OCI-LY3 (cell line): ENCODE data around the gene GORASP1.

Source experiments
- EZH2phosphoT487 ChIP-seq: fragments of 200-600 bp; shearing (Covaris generic); IDR thresholded peaks from 2 replicates; pipeline ENCODE4 v1.6.1; 2018; ENCODE audit warnings: antibody characterized with exemption, mixed run types, low read depth
- TF ChIP-seq, protein P1 (sequence below): fragments of 200-600, 300-600 bp; sonication (generic); IDR thresholded peaks from 2 replicates; pipeline ENCODE4 v1.5.1; 2014; ENCODE audit warnings: antibody characterized with exemption, low read length, low read depth

DNA sequence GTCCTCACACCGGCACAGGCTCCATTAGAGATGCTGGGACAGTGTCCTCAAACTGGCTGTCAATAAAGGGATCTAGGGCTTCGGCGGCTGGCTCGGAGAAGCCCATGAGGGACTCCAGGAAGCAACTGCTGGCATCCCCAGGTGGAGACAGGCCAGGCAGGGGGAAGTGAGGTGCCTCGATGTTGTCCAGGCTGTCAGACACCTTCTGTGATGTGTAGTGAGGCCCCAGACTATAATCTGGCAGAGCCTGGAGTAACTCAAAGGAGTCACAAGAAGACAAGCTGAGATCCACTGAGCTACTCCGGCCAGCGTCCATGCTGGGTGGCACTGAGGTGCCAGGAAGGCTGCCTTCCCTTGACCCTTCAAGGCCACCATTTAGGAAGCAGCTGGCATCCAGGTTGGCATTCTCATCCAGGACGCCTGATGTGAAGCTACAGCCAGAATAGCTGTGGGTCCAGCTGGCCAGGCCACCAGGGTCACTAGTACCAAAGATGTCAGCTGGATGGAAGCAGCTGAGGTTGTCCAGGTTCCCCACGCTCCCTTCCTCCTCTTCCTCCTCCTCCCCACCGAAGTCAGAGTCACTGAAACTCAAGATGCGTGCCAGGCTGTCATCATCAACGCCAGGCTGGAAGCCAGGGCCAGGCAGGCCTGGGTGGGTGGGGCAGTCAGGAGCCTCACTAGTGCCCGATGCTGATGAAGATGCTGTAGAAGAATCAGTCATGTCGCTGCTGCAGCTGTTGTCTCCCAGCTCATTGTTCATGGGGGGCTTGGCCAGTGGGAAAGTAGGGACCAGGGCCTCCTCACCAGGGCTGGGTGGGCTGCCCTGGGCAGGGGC lies 35.8 kb upstream of the GORASP1 start:
- TF ChIP-seq, protein P1, sequence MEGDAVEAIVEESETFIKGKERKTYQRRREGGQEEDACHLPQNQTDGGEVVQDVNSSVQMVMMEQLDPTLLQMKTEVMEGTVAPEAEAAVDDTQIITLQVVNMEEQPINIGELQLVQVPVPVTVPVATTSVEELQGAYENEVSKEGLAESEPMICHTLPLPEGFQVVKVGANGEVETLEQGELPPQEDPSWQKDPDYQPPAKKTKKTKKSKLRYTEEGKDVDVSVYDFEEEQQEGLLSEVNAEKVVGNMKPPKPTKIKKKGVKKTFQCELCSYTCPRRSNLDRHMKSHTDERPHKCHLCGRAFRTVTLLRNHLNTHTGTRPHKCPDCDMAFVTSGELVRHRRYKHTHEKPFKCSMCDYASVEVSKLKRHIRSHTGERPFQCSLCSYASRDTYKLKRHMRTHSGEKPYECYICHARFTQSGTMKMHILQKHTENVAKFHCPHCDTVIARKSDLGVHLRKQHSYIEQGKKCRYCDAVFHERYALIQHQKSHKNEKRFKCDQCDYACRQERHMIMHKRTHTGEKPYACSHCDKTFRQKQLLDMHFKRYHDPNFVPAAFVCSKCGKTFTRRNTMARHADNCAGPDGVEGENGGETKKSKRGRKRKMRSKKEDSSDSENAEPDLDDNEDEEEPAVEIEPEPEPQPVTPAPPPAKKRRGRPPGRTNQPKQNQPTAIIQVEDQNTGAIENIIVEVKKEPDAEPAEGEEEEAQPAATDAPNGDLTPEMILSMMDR, result no peak
- no peak for TF ChIP-seq EZH2phosphoT487
